Transverse colon (tissue), 4 donors: ENCODE measurements around the gene TRAPPC2B. TPM values are rescaled to one million over a fixed set of nuclear protein-coding genes. Genes with fewer than 3 reads are reported as not detected.

Source experiments
- DNase-seq: peaks from one replicate; pipeline ENCODE4 v3.0.0-alpha.2; 2019
- H3K27ac ChIP-seq, 4 donors: fragments of 200-600 bp; sonication (generic); 2 replicates each; pipeline ENCODE4 v1.5.1; 2016 to 2018; ENCODE audit warnings: inconsistent platforms in 4 of 4
- H3K27me3 ChIP-seq: fragments of 200-600 bp; sonication (generic); 2 replicates; pipeline ENCODE4 v1.5.1; 2017; ENCODE audit warnings: inconsistent platforms
- H3K36me3 ChIP-seq, 4 donors: fragments of 200-600 bp; sonication (generic); 2 replicates each; pipeline ENCODE4 v1.5.1; 2017 to 2019; ENCODE audit warnings: inconsistent platforms in 4 of 4
- H3K4me1 ChIP-seq, 4 donors: fragments of 200-600 bp; sonication (generic); 2 replicates each; pipeline ENCODE4 v1.5.1; 2017 to 2020; ENCODE audit warnings: inconsistent platforms in 4 of 4
- H3K4me3 ChIP-seq, 4 donors: fragments of 200-600 bp; sonication (generic); 1 replicate in 1 of 4; 2 replicates in 3 of 4; pipeline versions ENCODE4 v1.5.1 to v1.6.1; 2017 to 2019; ENCODE audit warnings: inconsistent platforms in 4 of 4
- H3K9me3 ChIP-seq, 2 donors: fragments of 200-600 bp; sonication (generic); 2 replicates each; pipeline ENCODE4 v1.5.1; 2017 to 2019; ENCODE audit warnings: inconsistent platforms in 2 of 2
- EP300 ChIP-seq: sonication (generic); formaldehyde crosslinking; IDR thresholded peaks from one replicate; pipeline ENCODE4 v1.6.1; 2017; ENCODE audit warnings: antibody characterized with exemption, low read depth
- POLR2A ChIP-seq: fragments of 450-650 bp; IDR thresholded peaks from one replicate; pipeline ENCODE4 v1.6.1; 2016; ENCODE audit warnings: antibody characterized with exemption, mild to moderate bottlenecking, moderate library complexity
- POLR2AphosphoS5 ChIP-seq, 3 donors: sonication (generic); formaldehyde crosslinking; IDR thresholded peaks; one replicate each; pipeline ENCODE4 v1.6.1; 2016; ENCODE audit warnings: antibody characterized with exemption in 3 of 3
- WGBS, 2 donors: methylation state at CpG; one replicate each; pipeline ENCODE4 v1.1.5; 2018; ENCODE audit warnings: low coverage in 1 of 2; 5-methylcytosine and 5-hydroxymethylcytosine counted together
- in situ Hi-C, 4 donors: fragments of 200-750 bp; cut with MboI; loops; one replicate each; pipeline versions ENCODE4 v1.15.0 to v1.15.1; 2017; ENCODE audit warnings: low sequenced_read_pairs in 3 of 4, low pct_ligation_motif_present in 1 of 4, low pct_unique_long_range_greater_than_20kb in 1 of 4
- intact Hi-C: fragments of 100-400 bp; cut with DNase I; formaldehyde crosslinking; loops from one replicate; pipeline ENCODE4 v1.15.1; 2023; ENCODE audit warnings: low total_unique reads
- total RNA-seq, 4 donors: library from RNA; depleted of rRNA; stranded (reverse); fragments of >200 nt; gene quantifications; one replicate each; pipeline ENCODE4 v1.1.0, GENCODE V29; 2016
- TF ChIP-seq, protein P1 (sequence below), 5 experiments: fragments of 200-600 bp in 3 of 5; fragments of 450-650 bp in 2 of 5; sonication (generic) in 3 of 5; IDR thresholded peaks; 1 replicate in 2 of 5; 2 replicates in 3 of 5; pipeline ENCODE4 v1.5.1; 2016 to 2017; ENCODE audit warnings: antibody characterized with exemption in 5 of 5, inconsistent platforms in 3 of 5, mild to moderate bottlenecking in 2 of 5, moderate library complexity in 1 of 5

Gene TRAPPC2B
- 10 to 100 TPM in 1 of 4 donors, 1 to 10 TPM in 1, not detected in 2; 8.3 to 12.5 TPM for total RNA-seq

DNA sequence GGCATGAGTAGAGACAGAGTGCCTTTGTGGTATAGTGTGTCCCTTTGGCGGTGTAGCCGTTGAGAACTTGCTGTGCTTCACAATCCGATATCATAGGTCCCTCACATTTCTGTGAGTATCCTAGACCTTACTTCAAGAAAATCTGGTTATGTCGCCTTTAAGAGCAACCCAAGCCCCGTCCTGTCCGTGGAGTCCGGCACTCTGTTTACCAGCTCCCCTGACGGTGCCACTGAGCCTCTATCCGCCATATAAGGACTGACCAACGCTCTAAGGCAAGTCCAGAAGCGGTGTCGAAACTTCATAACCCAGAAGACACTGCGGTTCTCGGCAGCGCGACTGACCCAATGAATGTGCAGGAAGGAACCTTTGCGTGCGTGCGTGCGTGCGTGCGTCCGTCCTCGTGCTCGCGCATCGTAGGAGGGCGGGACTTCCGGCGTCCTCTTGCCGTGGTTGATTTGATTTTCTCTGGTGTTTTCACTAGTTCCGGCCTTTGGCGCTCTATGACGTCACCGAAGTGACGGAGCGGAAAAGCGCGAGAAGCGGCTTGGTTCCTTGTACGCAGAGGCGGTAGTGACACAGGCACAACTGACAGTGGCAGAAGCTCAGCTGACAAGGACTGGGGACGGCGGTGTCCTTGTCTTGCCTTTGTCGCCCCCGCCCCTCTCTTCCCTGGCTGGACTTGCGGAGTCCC, at the start of gene TRAPPC2B, which contains the start of gene ZNF547:
TRAPPC2B (plus strand) TSS at position 555 of the 691 bp plus-strand sequence. CDS start 1,283 bp downstream, outside the sequence.
ZNF547 (plus strand) TSS at position 555 of the 691 bp plus-strand sequence. CDS start 5,005 bp downstream, outside the sequence.
- 3% methylated on average over 42 of the region's 47 CpGs; no CpG with 5 or more reads in 1 of the 2 donors for WGBS, 2 donors
- Histone ChIP-seq H3K27me3 (no peaks in the 10 kb centered on the region), H3K4me1 (peaks cover 0 to 15% (median 12%) of the 10 kb centered on the region in 4 donors), H3K36me3 (peaks cover 0 to 18% (median 3%) of the 10 kb centered on the region in 4 donors), H3K4me3 (peak within 1 kb of the TSS; percentile 63 to 91 (median 65)), H3K27ac (peak within 1 kb of the TSS; percentile 89 to 97 (median 93)), H3K9me3 (peaks cover 6 to 32% of the 10 kb centered on the region in 2 donors)
- in situ Hi-C loops (no loop called here), intact Hi-C loops (no loop called here)
- TF ChIP-seq EP300 (peak; percentile 26), POLR2AphosphoS5 (IDR thresholded peaks at IDR 0.05) (peak; percentile 58 to 86 (median 76)), POLR2A (peak; percentile 67)
- TF ChIP-seq, protein P1, sequence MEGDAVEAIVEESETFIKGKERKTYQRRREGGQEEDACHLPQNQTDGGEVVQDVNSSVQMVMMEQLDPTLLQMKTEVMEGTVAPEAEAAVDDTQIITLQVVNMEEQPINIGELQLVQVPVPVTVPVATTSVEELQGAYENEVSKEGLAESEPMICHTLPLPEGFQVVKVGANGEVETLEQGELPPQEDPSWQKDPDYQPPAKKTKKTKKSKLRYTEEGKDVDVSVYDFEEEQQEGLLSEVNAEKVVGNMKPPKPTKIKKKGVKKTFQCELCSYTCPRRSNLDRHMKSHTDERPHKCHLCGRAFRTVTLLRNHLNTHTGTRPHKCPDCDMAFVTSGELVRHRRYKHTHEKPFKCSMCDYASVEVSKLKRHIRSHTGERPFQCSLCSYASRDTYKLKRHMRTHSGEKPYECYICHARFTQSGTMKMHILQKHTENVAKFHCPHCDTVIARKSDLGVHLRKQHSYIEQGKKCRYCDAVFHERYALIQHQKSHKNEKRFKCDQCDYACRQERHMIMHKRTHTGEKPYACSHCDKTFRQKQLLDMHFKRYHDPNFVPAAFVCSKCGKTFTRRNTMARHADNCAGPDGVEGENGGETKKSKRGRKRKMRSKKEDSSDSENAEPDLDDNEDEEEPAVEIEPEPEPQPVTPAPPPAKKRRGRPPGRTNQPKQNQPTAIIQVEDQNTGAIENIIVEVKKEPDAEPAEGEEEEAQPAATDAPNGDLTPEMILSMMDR (IDR thresholded peaks at IDR 0.05) = no peak
- peak; percentile 99 for DNase-seq

DNA sequence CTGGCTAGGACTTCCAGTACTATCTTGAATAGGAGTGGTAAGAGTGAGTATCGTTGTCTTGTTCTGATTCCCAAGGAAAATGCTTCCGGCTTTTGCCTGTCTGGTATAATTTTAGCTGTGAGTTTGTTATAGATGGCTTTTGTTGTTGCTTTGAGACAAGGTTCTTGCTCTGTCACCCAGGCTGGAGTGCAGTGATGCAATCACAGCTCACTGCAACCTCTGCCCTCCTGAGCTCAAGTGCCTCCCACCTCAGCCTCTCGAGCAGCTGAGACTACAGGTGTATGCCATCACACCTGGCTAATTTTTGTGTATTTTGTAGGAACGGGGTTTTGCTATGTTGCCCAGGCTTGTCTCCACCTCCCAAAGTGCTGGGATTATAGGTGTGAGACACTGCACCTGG, 49.2 kb upstream of the TRAPPC2B start:
- TF ChIP-seq, protein P1 (IDR thresholded peaks at IDR 0.05) = no peak
- no peak for TF ChIP-seq POLR2A
- no peak for TF ChIP-seq POLR2AphosphoS5 (IDR thresholded peaks at IDR 0.05)
- no peak for TF ChIP-seq EP300
- Histone ChIP-seq H3K27me3 (peaks cover 18% of the 10 kb centered on the region), H3K27ac (no peak overlapping the region), H3K4me1 (no peaks in the 10 kb centered on the region), H3K9me3 (no peaks in the 10 kb centered on the region), H3K4me3 (no peak overlapping the region), H3K36me3 (no peaks in the 10 kb centered on the region)
- in situ Hi-C loops = no loop called here
- intact Hi-C loops = no loop called here
- DNase-seq = no peak
- WGBS, 2 donors = 66 to 76% methylated on average over 2 to 4 of the region's 4 CpGs

DNA sequence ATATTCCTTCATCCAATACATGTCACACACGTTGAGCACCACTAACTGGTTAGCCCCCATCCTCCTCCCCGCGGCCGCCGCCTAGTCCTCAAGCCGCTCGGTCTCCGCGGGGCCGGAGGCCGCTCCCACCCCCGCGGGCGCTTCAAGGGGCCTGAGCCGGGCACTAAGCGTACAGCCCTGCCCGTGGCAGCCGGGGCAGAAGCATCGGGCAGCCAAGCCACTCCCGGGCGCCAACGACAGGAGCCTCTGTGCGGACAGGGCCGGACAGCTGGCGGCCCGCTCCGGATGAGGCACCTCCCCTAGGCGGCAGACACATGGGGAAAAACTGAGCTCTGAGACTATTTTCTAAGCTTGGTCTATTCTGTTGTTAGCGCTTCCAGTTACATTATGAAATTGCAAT, 45.8 kb upstream of the TRAPPC2B start:
- TF ChIP-seq EP300 = no peak
- Histone ChIP-seq H3K4me1 (peaks cover 5 to 23% (median 17%) of the 10 kb centered on the region in 4 donors), H3K27me3 (peaks cover 18% of the 10 kb centered on the region), H3K27ac (no peak overlapping the region), H3K36me3 (no peaks in the 10 kb centered on the region), H3K4me3 (peak overlapping the region in 1 of 4 donors; percentile 11), H3K9me3 (no peaks in the 10 kb centered on the region)
- in situ Hi-C loops (no loop called here), intact Hi-C loops (no loop called here)
- WGBS, 2 donors = 36% methylated on average over 29 of the region's 29 CpGs; no CpG with 5 or more reads in 1 of the 2 donors
- no peak for DNase-seq

DNA sequence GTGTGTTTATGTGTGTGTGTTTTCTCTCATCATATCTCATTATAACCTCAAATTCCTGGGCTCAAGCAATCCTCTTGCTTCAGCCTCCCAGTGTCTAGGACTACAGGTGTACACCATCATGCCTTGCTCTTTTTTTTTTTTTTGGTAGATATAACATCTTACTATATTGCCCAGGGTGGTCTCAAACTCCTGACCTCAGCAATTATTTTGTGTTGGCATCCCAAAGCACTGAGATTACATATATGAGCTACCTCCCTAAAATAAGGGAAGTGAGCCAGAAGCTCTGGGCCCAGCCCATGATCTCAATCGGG, 43.5 kb upstream of the TRAPPC2B start:
- in situ Hi-C loops (no loop called here), intact Hi-C loops (no loop called here)
- TF ChIP-seq POLR2AphosphoS5 (IDR thresholded peaks at IDR 0.05) (no peak), POLR2A (no peak), EP300 (no peak)
- TF ChIP-seq, protein P1 (IDR thresholded peaks at IDR 0.05) = no peak

More for the DNA sequence above, 43.5 kb upstream of the TRAPPC2B start:
- peaks cover 18% of the 10 kb centered on the region for H3K27me3 ChIP-seq
- no peak for DNase-seq
- WGBS, 2 donors = 8% methylated on average over 1 of the region's 1 CpG; no CpG with 5 or more reads in 1 of the 2 donors
- H3K36me3 ChIP-seq = peaks cover 0 to 16% (median 6%) of the 10 kb centered on the region in 4 donors
- H3K27ac ChIP-seq = peak overlapping the region; percentile 84 to 91 (median 88)
- peaks cover 5 to 23% (median 17%) of the 10 kb centered on the region in 4 donors for H3K4me1 ChIP-seq
- no peaks in the 10 kb centered on the region for H3K9me3 ChIP-seq
- peak overlapping the region; percentile 73 to 92 (median 85) for H3K4me3 ChIP-seq
